Peyer's patch (tissue), 4 donors: Measurements from ENCODE around the gene CRAMP1. TPM values are rescaled to one million over a fixed set of nuclear protein-coding genes. Genes with fewer than 3 reads are reported as not detected.

ENCODE experiments used
- DNase-seq, 3 donors: peaks; one replicate each; pipeline ENCODE4 v3.0.0-alpha.2; 2017 to 2019
- H3K27ac ChIP-seq, 4 donors: fragments of 200-600 bp; sonication (generic); one replicate each; pipeline ENCODE4 v1.5.1; 2016 to 2019
- H3K27me3 ChIP-seq, 2 donors: fragments of 200-600 bp; sonication (generic); one replicate each; pipeline ENCODE4 v1.5.1; 2019
- H3K36me3 ChIP-seq, 3 donors: fragments of 200-600 bp; sonication (generic); one replicate each; pipeline ENCODE4 v1.5.1; 2016 to 2019
- H3K4me1 ChIP-seq, 4 donors: fragments of 200-600 bp; sonication (generic); one replicate each; pipeline ENCODE4 v1.5.1; 2016 to 2019
- H3K4me3 ChIP-seq, 4 donors: fragments of 200-600 bp; sonication (generic); 1 replicate in 3 of 4; 2 replicates in 1 of 4; pipeline ENCODE4 v1.5.1; 2016 to 2019; ENCODE audit warnings: mild to moderate bottlenecking in 1 of 4
- H3K9me3 ChIP-seq, 4 donors: fragments of 200-600 bp; sonication (generic); one replicate each; pipeline ENCODE4 v1.5.1; 2016 to 2019; ENCODE audit warnings: mild to moderate bottlenecking in 1 of 4
- POLR2A ChIP-seq, 2 donors: fragments of 450-650 bp; IDR thresholded peaks; one replicate each; pipeline ENCODE4 v1.5.1; 2017; ENCODE audit warnings: antibody characterized with exemption in 2 of 2, mild to moderate bottlenecking in 2 of 2, moderate library complexity in 2 of 2
- total RNA-seq, 4 donors: library from RNA; depleted of rRNA; stranded (reverse); fragments of >200 nt; gene quantifications; one replicate each; pipeline ENCODE4 v1.1.0, GENCODE V29; 2016
- TF ChIP-seq, protein P1 (sequence below), 6 experiments: fragments of 450-650 bp in 4 of 6; fragments of 200-600 bp in 2 of 6; sonication (generic) in 1 of 6; IDR thresholded peaks; one replicate each; pipeline ENCODE4 v1.5.1; 2017 to 2019; ENCODE audit warnings: antibody characterized with exemption in 6 of 6, mild to moderate bottlenecking in 3 of 6, moderate library complexity in 1 of 6

CRAMP1 gene
- total RNA-seq, 4 donors from 2014 or later: 16.5 to 37.1 (median 20.0) TPM

DNA sequence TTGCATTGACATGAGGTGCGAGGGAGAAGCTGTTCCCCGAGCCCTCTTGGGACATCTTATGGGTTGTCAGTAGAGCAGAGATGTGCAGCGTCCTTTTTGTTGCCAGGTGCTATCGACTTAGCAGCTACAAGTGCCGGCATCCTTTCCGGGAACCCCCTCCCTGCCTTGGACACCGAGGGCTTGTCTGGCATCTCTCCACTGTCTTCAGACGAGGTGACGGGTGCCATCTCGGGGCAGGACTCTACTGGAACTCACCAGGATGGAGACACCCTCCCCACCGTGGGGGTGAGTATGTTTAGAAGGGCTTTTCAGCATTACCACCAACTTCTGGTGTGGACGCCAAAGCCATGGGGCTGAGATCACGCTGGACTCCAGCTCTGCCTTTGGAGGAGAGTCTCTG, 54.2 kb downstream of the CRAMP1 start:
- DNase-seq: no peak
- H3K36me3 ChIP-seq: peaks cover 0 to 96% (median 0%) of the 10 kb centered on the region in 3 donors
- no peak overlapping the region for H3K4me3 ChIP-seq
- no peaks in the 10 kb centered on the region for H3K27me3 ChIP-seq
- H3K4me1 ChIP-seq: no peaks in the 10 kb centered on the region
- H3K9me3 ChIP-seq: no peaks in the 10 kb centered on the region
- no peak for TF ChIP-seq POLR2A (IDR thresholded peaks at IDR 0.05)
- TF ChIP-seq, protein P1, sequence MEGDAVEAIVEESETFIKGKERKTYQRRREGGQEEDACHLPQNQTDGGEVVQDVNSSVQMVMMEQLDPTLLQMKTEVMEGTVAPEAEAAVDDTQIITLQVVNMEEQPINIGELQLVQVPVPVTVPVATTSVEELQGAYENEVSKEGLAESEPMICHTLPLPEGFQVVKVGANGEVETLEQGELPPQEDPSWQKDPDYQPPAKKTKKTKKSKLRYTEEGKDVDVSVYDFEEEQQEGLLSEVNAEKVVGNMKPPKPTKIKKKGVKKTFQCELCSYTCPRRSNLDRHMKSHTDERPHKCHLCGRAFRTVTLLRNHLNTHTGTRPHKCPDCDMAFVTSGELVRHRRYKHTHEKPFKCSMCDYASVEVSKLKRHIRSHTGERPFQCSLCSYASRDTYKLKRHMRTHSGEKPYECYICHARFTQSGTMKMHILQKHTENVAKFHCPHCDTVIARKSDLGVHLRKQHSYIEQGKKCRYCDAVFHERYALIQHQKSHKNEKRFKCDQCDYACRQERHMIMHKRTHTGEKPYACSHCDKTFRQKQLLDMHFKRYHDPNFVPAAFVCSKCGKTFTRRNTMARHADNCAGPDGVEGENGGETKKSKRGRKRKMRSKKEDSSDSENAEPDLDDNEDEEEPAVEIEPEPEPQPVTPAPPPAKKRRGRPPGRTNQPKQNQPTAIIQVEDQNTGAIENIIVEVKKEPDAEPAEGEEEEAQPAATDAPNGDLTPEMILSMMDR (IDR thresholded peaks at IDR 0.05): no peak
- no peak overlapping the region for H3K27ac ChIP-seq

DNA sequence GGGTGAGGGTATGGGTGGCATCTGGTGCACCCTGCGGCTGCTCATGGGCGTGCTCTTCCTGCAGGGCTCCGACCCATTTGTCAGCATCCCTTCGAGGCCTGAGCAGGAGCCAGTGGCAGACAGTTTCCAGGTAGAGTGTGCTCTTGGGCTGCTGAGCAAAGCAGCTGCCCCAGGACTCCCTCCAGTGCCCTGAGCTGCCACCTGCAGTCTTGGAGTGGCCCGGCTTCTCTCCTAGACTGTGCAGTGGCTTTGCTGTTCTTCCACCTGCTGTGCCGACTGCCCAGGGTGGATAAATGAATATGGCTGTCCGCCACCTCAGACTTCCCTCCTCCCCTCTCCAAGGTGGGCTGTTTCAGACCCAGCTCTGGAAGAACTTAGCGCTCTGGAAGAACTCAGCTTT, 55.1 kb downstream of the CRAMP1 start:
- peaks cover 0 to 98% (median 0%) of the 10 kb centered on the region in 3 donors for H3K36me3 ChIP-seq
- no peaks in the 10 kb centered on the region for H3K27me3 ChIP-seq
- no peak for DNase-seq
- no peaks in the 10 kb centered on the region for H3K9me3 ChIP-seq
- no peak overlapping the region for H3K4me3 ChIP-seq
- TF ChIP-seq, protein P1 (IDR thresholded peaks at IDR 0.05): no peak
- TF ChIP-seq POLR2A (IDR thresholded peaks at IDR 0.05): no peak
- H3K27ac ChIP-seq: no peak overlapping the region
- no peaks in the 10 kb centered on the region for H3K4me1 ChIP-seq

DNA sequence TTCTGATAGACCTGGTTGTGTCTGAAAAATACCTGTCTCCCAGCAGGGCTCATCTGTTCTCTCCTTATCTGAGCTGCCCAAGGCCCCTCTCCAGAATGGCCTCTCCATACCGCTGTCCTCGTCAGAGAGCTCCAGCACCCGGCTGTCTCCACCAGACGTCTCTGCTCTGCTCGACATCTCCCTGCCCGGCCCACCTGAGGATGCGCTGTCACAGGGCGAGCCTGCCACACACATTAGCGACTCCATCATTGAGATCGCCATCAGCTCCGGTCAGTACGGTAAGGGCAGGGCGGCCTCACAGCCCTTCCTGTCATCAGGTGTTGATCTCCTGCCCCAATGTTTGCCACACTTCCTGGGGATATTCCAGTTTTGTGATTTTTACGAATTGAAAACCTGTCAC, 55.8 kb downstream of the CRAMP1 start:
- H3K27ac ChIP-seq: no peak overlapping the region
- H3K36me3 ChIP-seq: peaks cover 0 to 97% (median 0%) of the 10 kb centered on the region in 3 donors

DNA sequence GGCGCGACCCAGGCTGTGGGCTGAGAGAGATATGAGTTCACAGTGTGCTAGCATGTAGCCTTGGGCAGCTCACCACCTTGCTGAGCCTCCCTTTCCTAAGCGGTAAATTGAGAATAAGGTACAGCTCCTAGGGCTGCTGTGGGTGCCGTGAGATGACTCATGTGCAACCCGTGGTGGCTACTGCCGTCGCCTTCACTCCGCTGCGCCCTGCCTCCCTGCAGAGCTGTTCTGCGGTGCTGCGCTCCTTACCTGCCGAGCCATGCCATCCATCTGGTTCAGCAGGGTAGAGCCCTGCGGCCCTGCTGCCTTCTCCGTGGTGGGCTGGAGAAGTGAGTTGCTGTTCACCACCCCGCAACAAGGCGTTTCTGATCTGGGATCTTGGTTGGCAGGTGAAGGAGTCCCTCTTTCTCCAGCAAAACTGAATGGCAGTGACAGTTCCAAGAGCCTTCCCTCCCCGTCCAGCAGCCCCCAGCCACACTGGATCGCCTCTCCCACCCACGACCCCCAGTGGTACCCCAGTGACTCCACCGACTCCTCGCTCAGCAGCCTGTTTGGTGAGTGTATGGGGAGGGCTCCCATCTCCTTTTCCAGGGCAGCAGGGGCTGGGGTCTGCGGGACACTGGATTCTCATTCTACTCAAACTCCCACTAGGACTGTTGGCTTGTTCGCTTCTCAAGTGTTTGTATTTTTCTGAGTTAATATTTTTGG, 56.6 kb downstream of the CRAMP1 start:
- no peak for TF ChIP-seq POLR2A (IDR thresholded peaks at IDR 0.05)
- TF ChIP-seq, protein P1 (IDR thresholded peaks at IDR 0.05): no peak
- Histone ChIP-seq H3K27me3 (no peaks in the 10 kb centered on the region), H3K4me3 (no peak overlapping the region), H3K4me1 (no peaks in the 10 kb centered on the region), H3K36me3 (peaks cover 0 to 96% (median 0%) of the 10 kb centered on the region in 3 donors), H3K27ac (no peak overlapping the region), H3K9me3 (no peaks in the 10 kb centered on the region)
- no peak for DNase-seq

More for the DNA sequence above, 55.8 kb downstream of the CRAMP1 start:
- no peak for DNase-seq
- Histone ChIP-seq H3K4me3 (no peak overlapping the region), H3K27me3 (no peaks in the 10 kb centered on the region), H3K9me3 (no peaks in the 10 kb centered on the region), H3K4me1 (no peaks in the 10 kb centered on the region)
- TF ChIP-seq, protein P1 (IDR thresholded peaks at IDR 0.05): no peak
- no peak for TF ChIP-seq POLR2A (IDR thresholded peaks at IDR 0.05)

DNA sequence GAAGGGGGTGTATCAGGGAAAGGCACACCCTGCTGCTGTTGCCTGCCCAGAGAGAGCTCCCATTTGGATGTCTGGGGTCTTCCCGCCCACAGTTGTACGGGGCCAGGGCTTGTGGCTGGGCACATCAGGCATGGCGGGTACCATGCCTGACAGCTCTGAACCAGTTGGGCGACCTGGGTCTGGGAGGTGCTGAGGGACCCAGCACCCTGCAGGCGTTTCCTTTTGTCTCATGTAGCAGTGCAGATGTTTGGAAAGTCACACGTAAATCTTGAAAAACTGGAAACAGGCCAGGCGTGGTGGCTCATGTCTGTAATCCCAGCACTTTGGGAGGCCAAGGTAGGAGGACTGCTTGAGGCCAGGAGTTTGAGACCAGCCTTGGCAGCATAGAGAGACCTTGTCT, 57.5 kb downstream of the CRAMP1 start:
- Histone ChIP-seq H3K9me3 (no peaks in the 10 kb centered on the region), H3K27ac (no peak overlapping the region), H3K27me3 (no peaks in the 10 kb centered on the region), H3K36me3 (peaks cover 0 to 98% (median 0%) of the 10 kb centered on the region in 3 donors), H3K4me1 (no peaks in the 10 kb centered on the region), H3K4me3 (no peak overlapping the region)
- no peak for DNase-seq
- no peak for TF ChIP-seq POLR2A (IDR thresholded peaks at IDR 0.05)
- TF ChIP-seq, protein P1 (IDR thresholded peaks at IDR 0.05): no peak
